Mucosa of descending colon (tissue), 3 donors: ENCODE data around the gene NDC80. TPM values are rescaled to one million over a fixed set of nuclear protein-coding genes. Genes with fewer than 3 reads are reported as not detected.
A peak's percentile ranks its signal among the peaks of the same experiment; 100 is the strongest.

Experiments used
- ATAC-seq: fragments of 200-7000 bp; cut with Tn5 transposase; one replicate; pipeline ENCODE4 v1.9.1; 2020; ENCODE audit warnings: mild to moderate bottlenecking, moderate library complexity
- DNase-seq, 3 donors: peaks; one replicate each; pipeline ENCODE4 v3.0.0-alpha.2; 2020
- H3K36me3 ChIP-seq: fragments of 200-600 bp; one replicate; pipeline ENCODE4 v1.8.0; 2021; ENCODE audit warnings: low read depth, mild to moderate bottlenecking
- H3K4me1 ChIP-seq: fragments of 200-600 bp; one replicate; pipeline ENCODE4 v1.8.0; 2021; ENCODE audit warnings: low read depth, mild to moderate bottlenecking
- H3K4me3 ChIP-seq: fragments of 200-600 bp; one replicate; pipeline ENCODE4 v1.8.0; 2021; ENCODE audit warnings: mild to moderate bottlenecking
- H3K9me3 ChIP-seq: fragments of 200-600 bp; one replicate; pipeline ENCODE4 v1.8.0; 2021; ENCODE audit warnings: mild to moderate bottlenecking
- CTCF ChIP-seq: fragments of 200-600 bp; IDR thresholded peaks from one replicate; pipeline ENCODE4 v1.8.0; 2022; ENCODE audit warnings: antibody characterized with exemption, mild to moderate bottlenecking
- intact Hi-C, 2 donors: fragments of 100-400 bp; cut with DNase I in 1 of 2; cut with micrococcal nuclease in 1 of 2; formaldehyde crosslinking; loops; one replicate each; pipeline versions ENCODE4 v1.11.0 to v1.11.1; 2022; cut with DNase I, micrococcal nuclease
- total RNA-seq, 3 donors: library from RNA; stranded (reverse); fragmentation: NEBNext Ultra II Directional in 2 of 3; extraction: Animal tissue kit (Norgen Biotek cat#: 25700) in 2 of 3; gene quantifications; one replicate each; pipeline versions ENCODE4 v1.2.1 to v1.2.4, GENCODE V29; 2021 to 2023
- donor health status: DM: no; HTN: no; CAD: no; lungs with moderate emphysema.
- donor health status: DM: no; HTN: no; CAD: no.
- donor health status: DM: no; HTN: yes; CAD: no.

NDC80 gene
- total RNA-seq, 3 donors from 2014 or later, result 1.5 to 11.6 (median 3.1) TPM

- Histone ChIP-seq H3K4me3 (no peak overlapping the region), H3K36me3 (no peaks in the 10 kb centered on the region), H3K4me1 (no peaks in the 10 kb centered on the region), H3K9me3 (no peaks in the 10 kb centered on the region)
- DNase-seq, result no peak
- no peak for ATAC-seq
- intact Hi-C loops, result no loop called here
- no peak for TF ChIP-seq CTCF
Measured at GRCh38 chr18:2625217-2625616, 53.9 kb downstream of the NDC80 start.

GRCh38 chr18:2627821-2628276, 56.5 kb downstream of the NDC80 start:
- DNase-seq (no peak), ATAC-seq (peak; percentile 86)
- Histone ChIP-seq H3K36me3 (no peaks in the 10 kb centered on the region), H3K4me1 (no peaks in the 10 kb centered on the region), H3K4me3 (no peak overlapping the region), H3K9me3 (no peaks in the 10 kb centered on the region)
- no peak for TF ChIP-seq CTCF
- intact Hi-C loops, result no loop called here

GRCh38 chr18:2629003-2629402, 57.6 kb downstream of the NDC80 start:
- Histone ChIP-seq H3K4me1 (no peaks in the 10 kb centered on the region), H3K9me3 (no peaks in the 10 kb centered on the region), H3K4me3 (no peak overlapping the region), H3K36me3 (no peaks in the 10 kb centered on the region)
- ATAC-seq (no peak), DNase-seq (no peak)
- no peak for TF ChIP-seq CTCF
- intact Hi-C loops, result no loop called here

- no peaks in the 10 kb centered on the region for H3K36me3 ChIP-seq
- intact Hi-C loops, result no loop called here
- H3K4me1 ChIP-seq, result peaks cover 25% of the 10 kb centered on the region
- no peaks in the 10 kb centered on the region for H3K9me3 ChIP-seq
- ATAC-seq, result no peak
- no peak overlapping the region for H3K4me3 ChIP-seq
- DNase-seq, result no peak
- no peak for TF ChIP-seq CTCF
Measured at GRCh38 chr18:2635586-2635985, 64.2 kb downstream of the NDC80 start.

GRCh38 chr18:2636126-2636631, 64.8 kb downstream of the NDC80 start:
- ATAC-seq (peak; percentile 74), DNase-seq (peak; percentile 73 to 84 (median 80))
- Histone ChIP-seq H3K9me3 (no peaks in the 10 kb centered on the region), H3K36me3 (no peaks in the 10 kb centered on the region), H3K4me1 (peaks cover 25% of the 10 kb centered on the region), H3K4me3 (no peak overlapping the region)
- intact Hi-C loops, result no loop called here
- no peak for TF ChIP-seq CTCF

- no peaks in the 10 kb centered on the region for H3K36me3 ChIP-seq
- ATAC-seq, result peak; percentile 65
- no peak for DNase-seq
- TF ChIP-seq CTCF, result no peak
- intact Hi-C loops, result no loop called here
- H3K4me1 ChIP-seq, result peaks cover 29% of the 10 kb centered on the region
- no peak overlapping the region for H3K4me3 ChIP-seq
- no peaks in the 10 kb centered on the region for H3K9me3 ChIP-seq
Measured at GRCh38 chr18:2641638-2642037, 70.3 kb downstream of the NDC80 start.
